GM13976 (cell line): ENCODE data around the gene SDCBP2.

Experiments
- DNase-seq: peaks from one replicate; pipeline ENCODE4 v3.0.0; 2012; ENCODE audit warnings: low spot score
- in situ Hi-C: fragments of 300-500 bp; cut with MboI; formaldehyde crosslinking; loops from one replicate; pipeline ENCODE4 v1.12.0; 2022; ENCODE audit warnings: low sequenced_read_pairs, mixed read lengths, inconsistent platforms; ENCODE audit not compliant: unreplicated experiment
- TF ChIP-seq, protein P1 (sequence below): IDR thresholded peaks from 2 replicates; pipeline ENCODE4 v1.5.1; 2012; ENCODE audit warnings: borderline replicate concordance, mild to moderate bottlenecking; ENCODE audit not compliant: insufficient read depth; ENCODE audit errors: extremely low read depth, missing control alignments, control extremely low read depth

SDCBP2 gene

DNA sequence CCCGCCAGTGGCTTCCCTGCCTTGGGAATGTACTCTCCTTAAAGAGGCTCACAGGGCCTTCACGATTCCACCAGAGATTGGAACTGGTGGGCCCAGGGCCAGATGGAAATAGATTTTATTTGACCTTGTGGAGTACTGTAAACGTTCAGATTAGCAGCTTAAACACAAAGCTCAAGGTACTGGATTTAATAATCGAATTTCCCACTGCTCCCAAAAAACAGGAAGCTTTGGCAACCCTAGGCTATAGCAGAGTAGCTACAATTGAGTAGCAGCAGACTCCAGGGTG lies 7.3 kb downstream of the SDCBP2 start:
- in situ Hi-C loops, result no loop called here
- no peak for DNase-seq
- TF ChIP-seq, protein P1, sequence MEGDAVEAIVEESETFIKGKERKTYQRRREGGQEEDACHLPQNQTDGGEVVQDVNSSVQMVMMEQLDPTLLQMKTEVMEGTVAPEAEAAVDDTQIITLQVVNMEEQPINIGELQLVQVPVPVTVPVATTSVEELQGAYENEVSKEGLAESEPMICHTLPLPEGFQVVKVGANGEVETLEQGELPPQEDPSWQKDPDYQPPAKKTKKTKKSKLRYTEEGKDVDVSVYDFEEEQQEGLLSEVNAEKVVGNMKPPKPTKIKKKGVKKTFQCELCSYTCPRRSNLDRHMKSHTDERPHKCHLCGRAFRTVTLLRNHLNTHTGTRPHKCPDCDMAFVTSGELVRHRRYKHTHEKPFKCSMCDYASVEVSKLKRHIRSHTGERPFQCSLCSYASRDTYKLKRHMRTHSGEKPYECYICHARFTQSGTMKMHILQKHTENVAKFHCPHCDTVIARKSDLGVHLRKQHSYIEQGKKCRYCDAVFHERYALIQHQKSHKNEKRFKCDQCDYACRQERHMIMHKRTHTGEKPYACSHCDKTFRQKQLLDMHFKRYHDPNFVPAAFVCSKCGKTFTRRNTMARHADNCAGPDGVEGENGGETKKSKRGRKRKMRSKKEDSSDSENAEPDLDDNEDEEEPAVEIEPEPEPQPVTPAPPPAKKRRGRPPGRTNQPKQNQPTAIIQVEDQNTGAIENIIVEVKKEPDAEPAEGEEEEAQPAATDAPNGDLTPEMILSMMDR, result no peak

- no peak for DNase-seq
Measured at GRCh38 chr20:1320902-1321653, 7.9 kb downstream of the SDCBP2 start.

DNA sequence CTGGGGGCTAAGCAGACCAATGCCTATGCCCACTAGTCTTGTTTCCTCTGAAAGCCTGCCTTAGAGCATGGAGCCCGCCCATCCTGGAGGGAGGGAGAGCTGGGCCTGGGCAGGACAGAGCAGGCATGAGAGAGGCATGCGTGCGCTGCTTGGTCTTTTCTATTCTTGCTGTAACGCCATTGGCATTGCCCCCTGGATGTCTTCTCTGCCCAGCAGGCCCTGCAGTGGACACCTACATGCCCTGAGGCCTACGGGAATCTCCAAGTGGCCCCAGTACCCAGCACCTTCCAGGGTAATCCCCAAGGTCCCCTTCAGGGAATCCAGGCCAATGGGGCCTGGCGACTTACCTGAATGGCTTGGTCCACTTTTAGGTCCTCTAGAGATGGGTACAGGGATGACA lies 8.9 kb downstream of the SDCBP2 start:
- no peak for DNase-seq
- in situ Hi-C loops, result no loop called here
- TF ChIP-seq, protein P1, result no peak

More at GRCh38 chr20:1320902-1321653, 7.9 kb downstream of the SDCBP2 start:
- TF ChIP-seq, protein P1, result no peak
- in situ Hi-C loops, result no loop called here

DNA sequence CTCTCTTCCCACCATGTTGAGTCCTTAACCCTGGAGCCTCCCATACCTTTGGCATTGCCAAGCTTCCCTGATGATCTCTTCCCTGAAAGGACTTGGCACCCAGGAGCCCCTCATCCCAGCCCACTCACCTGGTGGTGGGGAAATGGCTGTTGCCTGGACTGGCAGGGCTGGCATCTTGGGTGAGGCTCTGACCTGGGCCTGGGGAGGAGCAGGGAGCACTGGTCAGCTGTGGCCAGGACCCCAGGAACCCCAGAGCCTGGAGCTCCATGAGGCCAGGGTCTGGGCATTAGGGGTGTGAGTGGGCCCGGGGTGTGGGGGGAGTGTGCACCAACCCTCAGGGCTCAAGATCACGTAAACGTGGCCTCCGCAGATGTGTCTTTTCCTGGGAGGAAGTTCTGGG lies 9.5 kb downstream of the SDCBP2 start:
- DNase-seq, result no peak
- TF ChIP-seq, protein P1, result no peak
- in situ Hi-C loops, result loop anchor here (10.0 kb wide), 1 partner anchor 125 kb away; no protein-coding TSS in a partner anchor

- DNase-seq, result no peak
- TF ChIP-seq, protein P1, result no peak
- in situ Hi-C loops, result loop anchor here (10.0 kb wide), 1 partner anchor 126 kb away; no protein-coding TSS in a partner anchor
Measured at GRCh38 chr20:1319051-1319450, 9.9 kb downstream of the SDCBP2 start.

DNA sequence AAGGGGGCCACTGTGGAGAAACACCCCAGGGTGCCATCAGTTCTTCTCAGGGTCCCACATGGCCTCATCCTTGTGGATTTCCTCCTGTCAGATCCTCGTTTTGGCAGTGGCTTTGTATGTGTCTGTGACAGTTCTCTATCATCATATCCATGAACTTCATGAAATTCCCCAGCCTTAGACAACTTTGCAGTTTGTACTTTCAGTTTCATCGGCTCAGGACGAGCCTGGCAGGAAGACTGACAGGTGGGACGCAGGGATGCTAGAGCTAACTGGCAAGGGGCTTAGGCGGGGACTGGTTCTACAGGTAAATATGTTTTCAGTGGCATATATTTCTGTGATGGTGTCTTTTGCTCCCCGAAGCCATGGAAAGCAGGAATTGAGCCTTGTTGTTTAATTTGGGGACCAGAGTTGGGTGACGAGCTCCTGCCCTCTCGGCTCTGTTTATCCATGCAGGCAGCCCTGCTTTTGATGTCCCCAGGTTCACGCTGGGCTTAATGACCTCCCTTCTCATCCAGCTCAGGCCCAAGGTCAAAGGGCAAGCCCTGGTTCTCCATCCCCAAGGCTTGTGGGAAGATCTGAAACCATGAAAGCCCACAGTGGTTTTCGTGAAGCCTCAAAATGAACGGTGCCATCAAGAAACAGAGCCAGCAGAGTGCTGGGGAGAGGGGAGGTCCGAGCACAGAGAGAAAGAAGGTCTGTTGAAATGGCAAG lies 11.2 kb downstream of the SDCBP2 start:
- DNase-seq, result no peak
- TF ChIP-seq, protein P1, result no peak
- in situ Hi-C loops, result loop anchor here (10.0 kb wide), 1 partner anchor 127 kb away; no protein-coding TSS in a partner anchor
